Hepatocyte (in vitro differentiated cells): ENCODE measurements around the gene FGF8. TPM values are rescaled to one million over a fixed set of nuclear protein-coding genes. Genes with fewer than 3 reads are reported as not detected.

Experiments used
- DNase-seq: peaks from one replicate; pipeline ENCODE4 v3.0.0-alpha.2; 2016; ENCODE audit warnings: low spot score
- H2AFZ ChIP-seq: fragments of 200-600 bp; sonication (generic); 2 replicates; pipeline ENCODE4 v1.6.0; 2016; ENCODE audit warnings: antibody characterized with exemption, mild to moderate bottlenecking
- H3K27ac ChIP-seq: fragments of 200-600 bp; sonication (generic); 2 replicates; pipeline ENCODE4 v1.5.1; 2016; ENCODE audit warnings: mild to moderate bottlenecking
- H3K27me3 ChIP-seq: fragments of 200-600 bp; sonication (generic); 2 replicates; pipeline ENCODE4 v1.6.1; 2016
- H3K36me3 ChIP-seq: fragments of 200-600 bp; sonication (generic); replicated peaks from 2 replicates; pipeline ENCODE4 v1.5.1; 2016; ENCODE audit warnings: low read depth; ENCODE audit not compliant: insufficient read depth
- H3K4me1 ChIP-seq: fragments of 200-600 bp; sonication (generic); 2 replicates; pipeline ENCODE4 v1.5.1; 2016; ENCODE audit warnings: mild to moderate bottlenecking, moderate library complexity; ENCODE audit not compliant: insufficient read depth
- H3K4me2 ChIP-seq: fragments of 200-600 bp; sonication (generic); 2 replicates; pipeline ENCODE4 v1.6.0; 2016
- H3K4me3 ChIP-seq: fragments of 200-600 bp; sonication (generic); 2 replicates; pipeline ENCODE4 v1.5.1; 2016; ENCODE audit warnings: mild to moderate bottlenecking
- H3K79me2 ChIP-seq: fragments of 200-600 bp; sonication (generic); 2 replicates; pipeline ENCODE4 v1.6.0; 2017; ENCODE audit warnings: mild to moderate bottlenecking
- H3K9me2 ChIP-seq: fragments of 200-600 bp; sonication (generic); replicated peaks from 2 replicates; pipeline ENCODE4 v1.6.0; 2017; ENCODE audit warnings: mild to moderate bottlenecking; ENCODE audit not compliant: insufficient read depth
- H3K9me3 ChIP-seq: fragments of 200-600 bp; sonication (generic); 2 replicates; pipeline ENCODE4 v1.5.1; 2016; ENCODE audit warnings: low read depth, mild to moderate bottlenecking
- H4K20me1 ChIP-seq: fragments of 200-600 bp; sonication (generic); 2 replicates; pipeline ENCODE4 v1.6.0; 2016; ENCODE audit warnings: mild to moderate bottlenecking; ENCODE audit not compliant: insufficient read depth, poor library complexity, severe bottlenecking
- EZH2 ChIP-seq: fragments of 200-600 bp; sonication (generic); IDR thresholded peaks from 2 replicates; pipeline ENCODE4 v1.6.1; 2016; ENCODE audit warnings: antibody characterized with exemption, mild to moderate bottlenecking, borderline replicate concordance
- EZH2phosphoT487 ChIP-seq: fragments of 200-600 bp; sonication (generic); IDR thresholded peaks from one replicate; pipeline ENCODE4 v1.6.1; 2018; ENCODE audit warnings: antibody characterized with exemption, mild to moderate bottlenecking, low read depth, moderate library complexity; ENCODE audit not compliant: unreplicated experiment, severe bottlenecking
- WGBS: methylation state at CpG from one replicate; pipeline ENCODE4 v1.1.6; 2016; ENCODE audit warnings: low lambda C conversion rate; ENCODE audit errors: missing lambda C conversion rate; 5-methylcytosine and 5-hydroxymethylcytosine counted together
- polyA plus RNA-seq: library from polyadenylated mRNA; unstranded; fragments of >200 nt; fragmentation: Nextera tagmentation; extraction: Ambion mirVana; gene quantifications from 2 replicates; pipeline ENCODE4 v1.2.1, GENCODE V29; 2016
- total RNA-seq: library from RNA; depleted of rRNA; stranded (reverse); fragments of >200 nt; gene quantifications from 2 replicates; pipeline ENCODE4 v1.2.3, GENCODE V29; 2014
- TF ChIP-seq, protein P1 (sequence below): fragments of 200-600 bp; sonication (generic); IDR thresholded peaks from 2 replicates; pipeline ENCODE4 v1.5.1; 2016; ENCODE audit warnings: antibody characterized with exemption, mild to moderate bottlenecking; ENCODE audit not compliant: poor library complexity

The FGF8 gene
- total and polyA plus RNA-seq, 2 experiments from 2014 or later, result not detected

- Histone ChIP-seq H4K20me1 (no peaks in the 10 kb centered on the region), H3K4me1 (peaks cover 29% of the 10 kb centered on the region), H3K79me2 (no peaks in the 10 kb centered on the region), H3K27ac (no peak overlapping the region), H3K9me2 (no peaks in the 10 kb centered on the region), H2AFZ (no peak overlapping the region), H3K36me3 (no peaks in the 10 kb centered on the region), H3K9me3 (no peaks in the 10 kb centered on the region), H3K27me3 (peaks cover 30% of the 10 kb centered on the region), H3K4me2 (no peak overlapping the region), H3K4me3 (no peak overlapping the region)
- TF ChIP-seq EZH2 (no peak), EZH2phosphoT487 (no peak)
- TF ChIP-seq, protein P1, sequence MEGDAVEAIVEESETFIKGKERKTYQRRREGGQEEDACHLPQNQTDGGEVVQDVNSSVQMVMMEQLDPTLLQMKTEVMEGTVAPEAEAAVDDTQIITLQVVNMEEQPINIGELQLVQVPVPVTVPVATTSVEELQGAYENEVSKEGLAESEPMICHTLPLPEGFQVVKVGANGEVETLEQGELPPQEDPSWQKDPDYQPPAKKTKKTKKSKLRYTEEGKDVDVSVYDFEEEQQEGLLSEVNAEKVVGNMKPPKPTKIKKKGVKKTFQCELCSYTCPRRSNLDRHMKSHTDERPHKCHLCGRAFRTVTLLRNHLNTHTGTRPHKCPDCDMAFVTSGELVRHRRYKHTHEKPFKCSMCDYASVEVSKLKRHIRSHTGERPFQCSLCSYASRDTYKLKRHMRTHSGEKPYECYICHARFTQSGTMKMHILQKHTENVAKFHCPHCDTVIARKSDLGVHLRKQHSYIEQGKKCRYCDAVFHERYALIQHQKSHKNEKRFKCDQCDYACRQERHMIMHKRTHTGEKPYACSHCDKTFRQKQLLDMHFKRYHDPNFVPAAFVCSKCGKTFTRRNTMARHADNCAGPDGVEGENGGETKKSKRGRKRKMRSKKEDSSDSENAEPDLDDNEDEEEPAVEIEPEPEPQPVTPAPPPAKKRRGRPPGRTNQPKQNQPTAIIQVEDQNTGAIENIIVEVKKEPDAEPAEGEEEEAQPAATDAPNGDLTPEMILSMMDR, result no peak
- DNase-seq, result no peak
- WGBS, result 84% methylated on average over 7 of the region's 7 CpGs
Observed at GRCh38 chr10:101781655-101781983, 5.7 kb upstream of the FGF8 start.

DNA sequence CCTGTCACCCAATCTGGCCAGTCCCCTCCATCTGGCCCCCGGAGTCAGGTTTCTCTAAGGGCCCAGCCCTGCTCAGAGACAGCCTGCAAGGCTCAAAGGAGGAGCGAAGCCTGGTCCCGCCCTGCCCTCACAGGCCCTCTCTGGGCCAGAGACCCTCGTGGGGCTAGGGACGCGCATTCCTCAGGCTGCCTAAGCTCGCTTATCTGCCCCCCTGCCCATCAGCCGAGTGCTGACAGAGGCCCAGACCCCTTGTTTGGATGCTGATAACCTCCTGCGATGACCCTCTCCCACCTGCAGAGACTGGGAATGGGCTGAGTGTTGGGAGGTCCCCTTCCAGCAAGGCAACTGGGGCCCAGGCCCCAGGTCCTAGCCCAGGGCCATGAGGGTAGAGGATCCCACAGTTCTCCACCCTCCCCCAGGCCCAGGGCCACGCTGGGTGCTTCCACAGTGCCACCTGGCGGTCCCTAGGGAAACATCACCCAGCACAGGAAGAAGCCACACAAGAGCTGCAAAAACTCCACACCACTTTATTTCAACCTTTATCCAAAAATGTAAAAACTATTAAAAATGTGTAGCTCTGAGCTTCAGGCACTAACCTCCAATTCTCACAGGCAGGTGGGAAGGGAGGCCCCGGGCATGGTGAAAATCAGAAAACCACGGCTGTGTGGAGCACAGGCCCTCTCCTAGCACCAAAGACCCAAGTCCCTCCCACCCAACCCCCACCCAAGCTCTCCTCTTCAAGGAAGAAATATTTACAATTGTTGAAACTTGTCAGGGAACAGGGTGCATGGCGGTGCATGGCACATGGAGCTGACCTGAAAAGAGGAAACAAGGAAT is 5.1 kb upstream of the FGF8 start:
- TF ChIP-seq, protein P1, result peak; percentile 82
- TF ChIP-seq EZH2 (no peak), EZH2phosphoT487 (no peak)
- Histone ChIP-seq H3K36me3 (no peaks in the 10 kb centered on the region), H3K9me3 (no peaks in the 10 kb centered on the region), H3K27me3 (peaks cover 34% of the 10 kb centered on the region), H3K79me2 (no peaks in the 10 kb centered on the region), H3K4me3 (no peak overlapping the region), H2AFZ (no peak overlapping the region), H4K20me1 (no peaks in the 10 kb centered on the region), H3K4me2 (no peak overlapping the region), H3K9me2 (no peaks in the 10 kb centered on the region), H3K27ac (no peak overlapping the region), H3K4me1 (peaks cover 29% of the 10 kb centered on the region)
- 43% methylated on average over 14 of the region's 14 CpGs for WGBS
- peak; percentile 84 for DNase-seq

DNA sequence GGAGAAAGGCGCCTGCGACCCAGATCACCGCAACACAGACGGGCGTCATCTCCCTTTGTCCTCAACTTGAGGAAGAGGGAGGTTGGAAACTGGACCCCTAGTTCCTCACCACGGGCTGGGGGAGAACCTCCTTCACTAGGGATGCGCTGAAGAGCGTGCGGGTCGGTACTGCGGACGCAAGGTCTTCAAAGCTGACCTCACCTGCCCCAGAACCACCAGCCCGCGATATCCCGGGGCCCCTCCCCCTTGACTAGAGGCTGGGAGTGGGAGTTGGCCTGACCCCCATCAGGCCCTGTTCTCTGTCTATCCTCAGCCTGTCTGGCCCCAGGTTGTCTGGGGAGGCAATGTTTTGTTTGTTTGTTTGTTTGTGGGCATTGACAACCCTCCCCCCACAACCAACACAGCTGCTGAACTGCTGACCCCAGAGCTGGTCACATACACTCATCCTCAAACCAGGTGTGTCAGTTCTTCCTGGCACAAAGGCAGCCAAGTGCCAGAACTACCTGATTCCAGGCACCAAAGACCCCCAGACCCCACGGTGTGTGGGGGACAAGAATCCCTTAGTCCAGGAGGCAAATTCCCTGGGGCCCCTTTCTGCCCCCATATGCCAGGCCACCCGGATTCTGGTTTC is 4.4 kb upstream of the FGF8 start:
- H3K4me1 ChIP-seq, result peaks cover 32% of the 10 kb centered on the region
- no peaks in the 10 kb centered on the region for H3K9me2 ChIP-seq
- peaks cover 37% of the 10 kb centered on the region for H3K27me3 ChIP-seq
- H3K4me2 ChIP-seq, result peak overlapping the region; percentile 95
- no peak overlapping the region for H3K4me3 ChIP-seq
- peak overlapping the region; percentile 50 for H2AFZ ChIP-seq
- no peaks in the 10 kb centered on the region for H3K36me3 ChIP-seq
- no peaks in the 10 kb centered on the region for H3K9me3 ChIP-seq
- no peak overlapping the region for H3K27ac ChIP-seq
- no peaks in the 10 kb centered on the region for H4K20me1 ChIP-seq
- WGBS, result 25% methylated on average over 17 of the region's 17 CpGs
- DNase-seq, result no peak
- no peaks in the 10 kb centered on the region for H3K79me2 ChIP-seq
- TF ChIP-seq EZH2phosphoT487 (no peak), EZH2 (no peak)
